COLO668 (cell line): ENCODE results near the gene PAX9.
A peak's percentile ranks its signal among the peaks of the same experiment; 100 is the strongest.

ENCODE experiments used
- DNase-seq: peaks from one replicate; lab custom pipeline; 2025; ENCODE audit not compliant: unreplicated experiment; lab: John Stamatoyannopoulos, UW

PAX9 gene

GRCh38 chr14:36672095-36672494 is 10.4 kb downstream of the PAX9 start:
- no peak for DNase-seq

- no peak for DNase-seq
Measured at GRCh38 chr14:36674659-36675058, 13.0 kb downstream of the PAX9 start.

GRCh38 chr14:36675581-36675980 is 13.9 kb downstream of the PAX9 start:
- DNase-seq, result no peak

GRCh38 chr14:36676236-36676635 is 14.6 kb downstream of the PAX9 start:
- no peak for DNase-seq

GRCh38 chr14:36682338-36682737 is 20.7 kb downstream of the PAX9 start:
- no peak for DNase-seq

GRCh38 chr14:36683083-36683724 is 21.5 kb downstream of the PAX9 start:
- DNase-seq, result no peak

GRCh38 chr14:36684946-36685345 is 23.3 kb downstream of the PAX9 start:
- no peak for DNase-seq

- DNase-seq, result no peak
Measured at GRCh38 chr14:36690311-36691040, 28.8 kb downstream of the PAX9 start.

GRCh38 chr14:36699420-36699819 is 37.8 kb downstream of the PAX9 start:
- peak; percentile 50 for DNase-seq

GRCh38 chr14:36700651-36701050 is 39.0 kb downstream of the PAX9 start:
- DNase-seq, result peak; percentile 71

GRCh38 chr14:36701132-36701531 is 39.5 kb downstream of the PAX9 start:
- DNase-seq, result no peak

GRCh38 chr14:36702474-36702873 is 40.8 kb downstream of the PAX9 start:
- DNase-seq, result no peak

GRCh38 chr14:36707570-36707969 is 45.9 kb downstream of the PAX9 start:
- no peak for DNase-seq

GRCh38 chr14:36713960-36714703 is 52.5 kb downstream of the PAX9 start:
- DNase-seq, result no peak

GRCh38 chr14:36716614-36717184 is 55.0 kb downstream of the PAX9 start:
- DNase-seq, result no peak

- peak; percentile 83 for DNase-seq
Measured at GRCh38 chr14:36717363-36717762, 55.7 kb downstream of the PAX9 start.

GRCh38 chr14:36718216-36718615 is 56.6 kb downstream of the PAX9 start:
- no peak for DNase-seq

GRCh38 chr14:36719823-36720222 is 58.2 kb downstream of the PAX9 start:
- DNase-seq, result no peak

GRCh38 chr14:36720657-36721056 is 59.0 kb downstream of the PAX9 start:
- no peak for DNase-seq

GRCh38 chr14:36721877-36722276 is 60.2 kb downstream of the PAX9 start:
- no peak for DNase-seq

- DNase-seq, result no peak
Measured at GRCh38 chr14:36723530-36723929, 61.9 kb downstream of the PAX9 start.

- no peak for DNase-seq
Measured at GRCh38 chr14:36724162-36724561, 62.5 kb downstream of the PAX9 start.
